H9 (cell line): ENCODE results near the gene HBZ. TPM values are rescaled to one million over a fixed set of nuclear protein-coding genes. Genes with fewer than 3 reads are reported as not detected.

Experiments
- DNase-seq: peaks from one replicate; pipeline ENCODE4 v3.0.0-alpha.2; 2017
- H2AFZ ChIP-seq: one replicate; pipeline ENCODE4 v1.6.1; 2013; ENCODE audit warnings: mild to moderate bottlenecking, low read length, control low read depth, moderate library complexity
- H2AK5ac ChIP-seq: 2 replicates; pipeline ENCODE4 v1.6.1; 2013; ENCODE audit warnings: low read length, control low read depth, mixed read lengths; ENCODE audit not compliant: insufficient read length
- H2BK120ac ChIP-seq: one replicate; pipeline ENCODE4 v1.6.1; 2013; ENCODE audit warnings: low read depth, mild to moderate bottlenecking, low read length, control low read depth, inconsistent platforms; ENCODE audit not compliant: poor library complexity, severe bottlenecking
- H2BK12ac ChIP-seq: 2 replicates; pipeline ENCODE4 v1.6.1; 2013; ENCODE audit warnings: low read length, control low read depth, mixed read lengths, low read depth; ENCODE audit not compliant: insufficient read length
- H2BK15ac ChIP-seq: 2 replicates; pipeline ENCODE4 v1.6.1; 2013; ENCODE audit warnings: low read depth, low read length, control low read depth
- H2BK20ac ChIP-seq: one replicate; pipeline ENCODE4 v1.6.1; 2013; ENCODE audit warnings: low read depth, mild to moderate bottlenecking, low read length, control low read depth, inconsistent platforms; ENCODE audit not compliant: poor library complexity, severe bottlenecking
- H2BK5ac ChIP-seq: 2 replicates; pipeline ENCODE4 v1.6.1; 2013; ENCODE audit warnings: low read length, control low read depth, mixed read lengths; ENCODE audit not compliant: insufficient read length
- H3K14ac ChIP-seq: 2 replicates; pipeline ENCODE4 v1.6.1; 2013; ENCODE audit warnings: low read length, control low read depth; ENCODE audit not compliant: insufficient read depth
- H3K18ac ChIP-seq: 2 replicates; pipeline ENCODE4 v1.6.1; 2013; ENCODE audit warnings: low read depth, mild to moderate bottlenecking, mixed read lengths, low read length, control low read depth; ENCODE audit not compliant: insufficient read length
- H3K23ac ChIP-seq: 2 replicates; pipeline ENCODE4 v1.6.1; 2013; ENCODE audit warnings: low read length, control low read depth, mixed read lengths, low read depth; ENCODE audit not compliant: insufficient read length
- H3K23me2 ChIP-seq: 2 replicates; pipeline ENCODE4 v1.6.1; 2013; ENCODE audit warnings: low read depth, mild to moderate bottlenecking, mixed read lengths, low read length, control low read depth; ENCODE audit not compliant: insufficient read length, poor library complexity, severe bottlenecking
- H3K27ac ChIP-seq: 2 replicates; pipeline ENCODE4 v1.5.1; 2013; ENCODE audit warnings: low read length, control low read depth, mixed read lengths, low read depth; ENCODE audit not compliant: insufficient read length
- H3K27me3 ChIP-seq: 2 replicates; pipeline ENCODE4 v1.6.1; 2013; ENCODE audit warnings: low read length, control low read depth, inconsistent platforms; ENCODE audit not compliant: insufficient read depth
- H3K4ac ChIP-seq: 2 replicates; pipeline ENCODE4 v1.6.1; 2013; ENCODE audit warnings: low read depth, mild to moderate bottlenecking, control low read depth, inconsistent platforms, low read length, moderate library complexity
- H3K4me1 ChIP-seq: 2 replicates; pipeline ENCODE4 v1.6.1; 2013; ENCODE audit warnings: low read length, control low read depth, inconsistent platforms; ENCODE audit not compliant: insufficient read depth
- H3K4me2 ChIP-seq: 2 replicates; pipeline ENCODE4 v1.6.1; 2013; ENCODE audit warnings: low read length, control low read depth, mixed read lengths; ENCODE audit not compliant: insufficient read length, insufficient read depth
- H3K56ac ChIP-seq: 2 replicates; pipeline ENCODE4 v1.6.1; 2013; ENCODE audit warnings: low read depth, mild to moderate bottlenecking, mixed read lengths, low read length, control low read depth; ENCODE audit not compliant: insufficient read length
- H3K79me1 ChIP-seq: 2 replicates; pipeline ENCODE4 v1.6.1; 2013; ENCODE audit warnings: low read depth, mild to moderate bottlenecking, moderate library complexity, low read length, control low read depth, inconsistent platforms; ENCODE audit not compliant: insufficient read depth, poor library complexity, severe bottlenecking
- H3K79me2 ChIP-seq: 2 replicates; pipeline ENCODE4 v1.6.1; 2013; ENCODE audit warnings: low read length, control low read depth, inconsistent platforms; ENCODE audit not compliant: insufficient read depth
- H3K9ac ChIP-seq: 2 replicates; pipeline ENCODE4 v1.6.1; 2013; ENCODE audit warnings: low read length, control low read depth, mixed read lengths; ENCODE audit not compliant: insufficient read length; ENCODE audit errors: extremely low read depth
- H3K9me3 ChIP-seq: one replicate; pipeline ENCODE4 v1.6.1; 2013; ENCODE audit warnings: low read depth, low read length, inconsistent platforms; ENCODE audit not compliant: control insufficient read depth
- H3T11ph ChIP-seq: one replicate; pipeline ENCODE4 v1.6.1; 2013; ENCODE audit warnings: mild to moderate bottlenecking, low read length, control low read depth, inconsistent platforms
- H4K20me1 ChIP-seq: one replicate; pipeline ENCODE4 v1.6.1; 2013; ENCODE audit not compliant: control insufficient read depth, insufficient read length, insufficient read depth
- H4K5ac ChIP-seq: 2 replicates; pipeline ENCODE4 v1.6.1; 2013; ENCODE audit warnings: low read depth, mild to moderate bottlenecking, mixed read lengths, low read length, control low read depth; ENCODE audit not compliant: insufficient read length
- H4K8ac ChIP-seq: replicated peaks from 2 replicates; pipeline ENCODE4 v1.6.1; 2013; ENCODE audit warnings: low read length, control low read depth, mixed read lengths, low read depth; ENCODE audit not compliant: insufficient read length
- H4K91ac ChIP-seq: 2 replicates; pipeline ENCODE4 v1.6.1; 2013; ENCODE audit warnings: low read depth, mild to moderate bottlenecking, moderate library complexity, mixed read lengths, low read length, control low read depth; ENCODE audit not compliant: insufficient read length
- H3K27ac Mint-ChIP-seq, 3 experiments: 2 replicates in 2 of 3; 3 replicates in 1 of 3; pipeline ENCODE4 v1.8.0; 2020 to 2021; ENCODE audit warnings: mixed read lengths in 3 of 3, mild to moderate bottlenecking in 1 of 3, moderate library complexity in 1 of 3
- H3K27me3 Mint-ChIP-seq: 2 replicates; pipeline ENCODE4 v1.8.0; 2021; ENCODE audit warnings: low read depth, mild to moderate bottlenecking, moderate library complexity, mixed read lengths
- H3K36me3 Mint-ChIP-seq, 3 experiments: 2 replicates in 2 of 3; 3 replicates in 1 of 3; pipeline ENCODE4 v1.8.0; 2020 to 2021; ENCODE audit warnings: low read depth in 3 of 3, mixed read lengths in 3 of 3; ENCODE audit not compliant: insufficient read depth in 1 of 3
- H3K4me1 Mint-ChIP-seq, 2 experiments: 2 replicates each; pipeline ENCODE4 v1.8.0; 2020; ENCODE audit warnings: mixed read lengths in 2 of 2
- H3K4me3 Mint-ChIP-seq, 2 experiments: 2 replicates in 1 of 2; 3 replicates in 1 of 2; pipeline ENCODE4 v1.8.0; 2020 to 2021; ENCODE audit warnings: mild to moderate bottlenecking in 2 of 2, mixed read lengths in 2 of 2, moderate library complexity in 1 of 2
- H3K9me3 Mint-ChIP-seq, 2 experiments: 2 replicates in 1 of 2; 3 replicates in 1 of 2; pipeline ENCODE4 v1.8.0; 2020; ENCODE audit warnings: mild to moderate bottlenecking in 2 of 2, mixed read lengths in 2 of 2, moderate library complexity in 1 of 2
- WGBS: extraction: QIAGEN DNeasy Blood & Tissue Kit; methylation state at CpG from one replicate; pipeline ENCODE4 v1.1.7; 2013; ENCODE audit warnings: missing lambda C conversion rate, low lambda C conversion rate, mixed read lengths; ENCODE audit not compliant: insufficient read length; ENCODE audit errors: extremely low coverage; 5-methylcytosine and 5-hydroxymethylcytosine counted together
- total RNA-seq: library from RNA; stranded (reverse); gene quantifications from 2 replicates; pipeline ENCODE4 v1.2.1, GENCODE V29; 2021
- TF ChIP-seq, protein P1 (sequence below): fragments of 200-600 bp; sonication (generic); conservative IDR thresholded peaks from 3 replicates; pipeline ENCODE4 v1.8.0; 2021; ENCODE audit warnings: antibody characterized with exemption, mild to moderate bottlenecking

Gene HBZ
- total RNA-seq, 1 experiment from 2014 or later, result not detected

DNA sequence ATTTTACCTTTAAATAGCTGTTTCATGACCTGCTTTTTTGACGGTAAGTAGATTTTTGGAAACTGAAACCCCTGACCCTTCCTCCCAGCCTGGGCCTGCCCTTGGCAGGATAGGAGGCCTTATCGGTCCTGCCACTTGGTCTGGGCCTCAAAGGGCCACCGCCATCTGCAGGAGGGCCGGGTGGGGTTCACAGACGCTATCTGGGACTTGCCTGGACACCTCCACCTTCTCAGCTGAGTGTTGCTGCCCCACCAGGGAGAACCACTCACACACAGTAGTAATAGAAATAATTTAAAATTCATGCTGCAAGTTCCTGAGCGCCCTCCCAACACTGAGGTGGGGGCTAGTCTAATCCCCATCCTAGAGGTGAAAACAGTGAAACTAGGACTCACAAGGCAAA is 9.4 kb upstream of the HBZ start:
- Histone ChIP-seq H4K20me1 (no peaks in the 10 kb centered on the region), H2BK15ac (no peak overlapping the region), H3K23me2 (no peaks in the 10 kb centered on the region), H2BK12ac (no peak overlapping the region), H3K23ac (no peak overlapping the region), H3K27ac (no peak overlapping the region), H2BK120ac (no peak overlapping the region), H3K14ac (no peak overlapping the region), H4K91ac (no peak overlapping the region), H3K79me1 (no peaks in the 10 kb centered on the region), H2BK5ac (no peak overlapping the region), H4K5ac (no peak overlapping the region), H3K4ac (no peak overlapping the region), H3K27me3 (no peaks in the 10 kb centered on the region; the same call in 1 of the 2 replicates), H2AFZ (no peak overlapping the region), H3T11ph (no peak overlapping the region), H3K18ac (no peak overlapping the region), H2AK5ac (no peak overlapping the region), H3K9me3 (no peaks in the 10 kb centered on the region), H2BK20ac (no peak overlapping the region), H3K4me1 (no peaks in the 10 kb centered on the region), H4K8ac (no peak overlapping the region), H3K79me2 (no peaks in the 10 kb centered on the region), H3K9ac (no peak overlapping the region), H3K56ac (no peak overlapping the region), H3K4me2 (no peak overlapping the region)
- H3K4me1 Mint-ChIP-seq, result no peaks in the 10 kb centered on the region; a peak in 1 of 4 replicates
- no CpG with 5 or more reads among the region's 6 CpGs for WGBS
- H3K36me3 Mint-ChIP-seq, result no peaks in the 10 kb centered on the region; a peak in 2 of 7 replicates
- no peak overlapping the region; a peak in 1 of 7 replicates for H3K27ac Mint-ChIP-seq
- TF ChIP-seq, protein P1, sequence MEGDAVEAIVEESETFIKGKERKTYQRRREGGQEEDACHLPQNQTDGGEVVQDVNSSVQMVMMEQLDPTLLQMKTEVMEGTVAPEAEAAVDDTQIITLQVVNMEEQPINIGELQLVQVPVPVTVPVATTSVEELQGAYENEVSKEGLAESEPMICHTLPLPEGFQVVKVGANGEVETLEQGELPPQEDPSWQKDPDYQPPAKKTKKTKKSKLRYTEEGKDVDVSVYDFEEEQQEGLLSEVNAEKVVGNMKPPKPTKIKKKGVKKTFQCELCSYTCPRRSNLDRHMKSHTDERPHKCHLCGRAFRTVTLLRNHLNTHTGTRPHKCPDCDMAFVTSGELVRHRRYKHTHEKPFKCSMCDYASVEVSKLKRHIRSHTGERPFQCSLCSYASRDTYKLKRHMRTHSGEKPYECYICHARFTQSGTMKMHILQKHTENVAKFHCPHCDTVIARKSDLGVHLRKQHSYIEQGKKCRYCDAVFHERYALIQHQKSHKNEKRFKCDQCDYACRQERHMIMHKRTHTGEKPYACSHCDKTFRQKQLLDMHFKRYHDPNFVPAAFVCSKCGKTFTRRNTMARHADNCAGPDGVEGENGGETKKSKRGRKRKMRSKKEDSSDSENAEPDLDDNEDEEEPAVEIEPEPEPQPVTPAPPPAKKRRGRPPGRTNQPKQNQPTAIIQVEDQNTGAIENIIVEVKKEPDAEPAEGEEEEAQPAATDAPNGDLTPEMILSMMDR, result no peak
- DNase-seq, result no peak
- H3K27me3 Mint-ChIP-seq, result peaks cover 16% of the 10 kb centered on the region
- no peak overlapping the region for H3K4me3 Mint-ChIP-seq
- H3K9me3 Mint-ChIP-seq, result no peaks in the 10 kb centered on the region
